HG03280 (cell line): Measurements from ENCODE around the gene EHF.
A peak's percentile ranks its signal among the peaks of the same experiment; 100 is the strongest.

Experiments
- ATAC-seq: cut with Tn5 transposase; IDR thresholded peaks from one replicate; pipeline ENCODE4 v1.9.1; 2021; ENCODE audit warnings: mild to moderate bottlenecking, moderate library complexity; ENCODE audit not compliant: unreplicated experiment

Gene EHF

GRCh38 chr11:34623463-34623862 lies 2.6 kb downstream of the EHF start:
- ATAC-seq: no peak

GRCh38 chr11:34624069-34624468 lies 3.2 kb downstream of the EHF start:
- ATAC-seq: peak; percentile 68

DNA sequence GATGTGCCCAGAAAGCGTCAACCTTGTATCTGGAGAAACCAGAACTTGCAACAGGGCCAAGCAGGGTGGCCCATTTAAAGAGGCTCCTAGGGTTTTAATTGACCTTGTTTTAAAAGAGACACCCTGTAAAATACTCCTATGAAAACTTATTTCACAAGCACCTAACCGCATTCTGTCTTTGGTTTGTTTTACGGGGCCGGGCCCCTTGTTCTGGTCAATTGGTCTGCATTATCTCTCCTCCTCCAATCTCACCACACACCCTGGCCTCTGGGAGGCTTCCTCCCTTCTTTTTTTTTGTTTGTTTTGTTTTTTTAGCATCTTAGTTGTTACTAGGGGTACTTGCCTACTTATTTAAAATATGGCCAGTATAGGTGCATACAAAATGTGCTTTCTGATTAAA lies 4.7 kb downstream of the EHF start:
- ATAC-seq: no peak

DNA sequence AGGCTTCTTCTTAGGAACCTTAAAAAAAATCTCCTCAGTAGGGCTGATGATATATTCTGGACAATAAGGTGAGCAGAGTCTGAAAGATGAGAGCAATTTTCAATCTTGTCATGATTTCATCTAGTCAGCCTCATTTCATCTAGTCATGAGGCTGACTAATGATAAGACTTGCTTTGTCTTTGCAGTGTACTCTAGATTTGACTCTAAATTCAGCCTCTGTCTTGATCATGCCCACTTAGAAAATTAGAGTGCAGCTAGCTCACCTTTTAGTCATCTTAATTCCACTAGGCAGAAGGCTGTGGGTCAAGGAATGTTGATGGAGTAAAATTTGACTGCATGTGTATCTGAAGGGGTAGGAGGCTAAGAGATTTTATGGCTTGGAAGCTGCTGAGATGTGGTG lies 5.5 kb downstream of the EHF start:
- ATAC-seq: no peak

DNA sequence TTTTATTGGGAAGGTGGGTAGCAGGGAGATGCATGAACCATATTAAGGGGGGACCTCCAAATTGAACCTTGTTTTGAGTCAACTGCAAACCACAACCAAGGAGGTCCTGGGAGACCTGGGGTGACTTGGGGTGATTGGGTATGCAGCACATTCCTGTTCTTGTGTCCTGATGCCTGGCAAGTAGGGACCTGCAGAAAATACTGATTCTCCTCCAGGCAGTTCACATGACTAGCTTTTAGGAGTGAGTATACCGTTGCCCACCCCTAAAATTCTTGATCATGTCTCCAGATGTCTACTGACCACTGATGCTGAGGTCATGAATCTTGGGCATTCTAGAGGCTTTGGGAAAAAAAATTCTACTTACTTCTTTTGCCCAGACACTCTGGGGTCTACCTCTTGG lies 6.3 kb downstream of the EHF start:
- ATAC-seq: no peak

DNA sequence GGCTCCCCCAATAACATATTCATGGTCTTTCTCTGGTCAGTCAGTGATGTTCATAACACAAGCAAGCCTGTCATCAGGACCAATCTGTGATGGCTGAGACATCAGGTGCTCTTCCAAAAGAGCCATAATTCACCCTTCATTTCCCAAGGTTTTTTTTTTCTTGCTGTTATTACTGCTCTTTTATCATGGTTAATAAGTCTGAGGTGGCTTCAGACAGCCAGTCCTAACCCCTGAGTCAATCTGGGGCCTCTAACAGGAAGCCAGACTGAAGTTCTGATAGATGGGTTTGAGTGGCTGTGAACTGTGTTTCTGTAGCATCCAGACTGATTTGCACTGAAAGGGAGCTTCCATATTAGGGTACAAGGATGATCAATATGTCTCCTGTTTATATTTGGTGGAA lies 8.8 kb downstream of the EHF start:
- no peak for ATAC-seq

GRCh38 chr11:34630544-34630943 lies 9.7 kb downstream of the EHF start:
- ATAC-seq: no peak

DNA sequence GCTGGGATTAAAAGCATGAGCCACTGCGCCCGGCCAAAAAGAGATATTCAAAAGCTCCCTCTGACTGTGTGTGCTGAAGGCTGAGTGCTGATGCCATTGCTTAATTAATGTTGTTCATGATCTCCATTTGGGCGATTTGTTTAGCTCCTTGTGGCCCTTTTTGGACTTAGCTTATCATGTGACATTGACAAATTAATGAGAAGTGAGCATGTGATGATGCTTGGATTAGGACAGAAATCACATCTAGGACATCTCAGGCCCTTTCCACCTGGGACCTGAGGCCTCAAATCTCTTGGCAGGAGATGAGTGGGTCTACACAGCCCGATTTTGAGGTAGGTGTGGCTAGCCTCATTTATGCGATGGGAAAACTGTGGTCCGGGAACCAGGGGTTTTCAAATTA lies 10.4 kb downstream of the EHF start:
- ATAC-seq: no peak

GRCh38 chr11:34631737-34632104 lies 10.8 kb downstream of the EHF start:
- ATAC-seq: no peak

DNA sequence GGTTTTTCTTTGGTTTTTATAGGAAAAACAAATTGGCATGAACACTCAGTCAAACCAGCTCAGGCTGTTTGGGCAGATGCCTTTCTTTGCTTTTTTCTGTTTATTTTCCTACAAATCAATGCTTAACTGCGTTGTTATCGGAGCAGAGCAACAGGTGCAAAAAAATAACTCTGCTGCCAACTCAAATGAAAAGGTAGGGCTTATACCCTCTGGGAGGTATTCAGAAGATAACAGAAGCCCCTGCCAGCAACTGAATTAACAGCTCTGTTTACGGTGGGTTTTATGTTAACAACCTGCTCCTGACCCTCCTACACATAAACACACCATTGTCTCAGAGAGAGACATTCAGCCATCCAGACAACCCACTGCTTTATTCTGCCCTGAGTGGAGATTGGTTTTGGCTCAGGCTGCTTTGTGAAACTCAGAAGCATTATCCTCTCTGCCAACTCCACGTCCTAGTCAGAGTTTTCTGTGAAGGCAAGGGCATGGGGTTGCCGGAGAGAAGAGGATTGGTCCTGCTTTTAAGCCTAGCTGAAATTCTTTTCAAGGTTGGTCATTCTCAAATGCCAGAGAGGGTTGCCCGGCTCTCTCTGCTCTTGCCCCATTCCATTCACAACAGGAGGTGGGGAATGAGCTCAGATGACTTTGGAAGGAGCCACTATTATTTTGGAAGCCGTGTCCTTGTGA lies 11.4 kb downstream of the EHF start:
- no peak for ATAC-seq

- no peak for ATAC-seq
Measured at GRCh38 chr11:34633640-34633989, 12.7 kb downstream of the EHF start.

- ATAC-seq: no peak
Measured at GRCh38 chr11:34633990-34634693, 13.2 kb downstream of the EHF start.

GRCh38 chr11:34634694-34635062 lies 13.8 kb downstream of the EHF start:
- ATAC-seq: no peak

DNA sequence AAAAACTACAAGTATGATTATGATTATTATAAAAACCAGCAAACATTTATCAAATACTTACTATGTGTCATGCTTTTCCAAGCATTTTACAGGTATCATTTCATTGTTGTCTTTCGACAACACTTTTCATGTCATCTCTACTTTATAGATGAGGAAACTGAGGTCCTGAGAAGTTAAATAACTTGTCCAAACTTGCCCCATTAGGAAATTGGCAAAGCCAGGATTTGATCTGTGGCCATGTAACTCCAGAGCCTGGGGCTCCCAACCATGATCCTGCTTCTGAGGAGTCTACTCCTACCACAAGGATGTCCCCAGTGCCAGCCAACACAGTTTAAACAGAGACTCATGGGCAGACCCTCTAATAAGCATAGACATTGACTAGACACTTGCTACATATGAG lies 15.2 kb downstream of the EHF start:
- ATAC-seq: no peak

- no peak for ATAC-seq
Measured at GRCh38 chr11:34637303-34637702, 16.4 kb downstream of the EHF start.

- ATAC-seq: no peak
Measured at GRCh38 chr11:34638897-34639296, 18.0 kb downstream of the EHF start.

DNA sequence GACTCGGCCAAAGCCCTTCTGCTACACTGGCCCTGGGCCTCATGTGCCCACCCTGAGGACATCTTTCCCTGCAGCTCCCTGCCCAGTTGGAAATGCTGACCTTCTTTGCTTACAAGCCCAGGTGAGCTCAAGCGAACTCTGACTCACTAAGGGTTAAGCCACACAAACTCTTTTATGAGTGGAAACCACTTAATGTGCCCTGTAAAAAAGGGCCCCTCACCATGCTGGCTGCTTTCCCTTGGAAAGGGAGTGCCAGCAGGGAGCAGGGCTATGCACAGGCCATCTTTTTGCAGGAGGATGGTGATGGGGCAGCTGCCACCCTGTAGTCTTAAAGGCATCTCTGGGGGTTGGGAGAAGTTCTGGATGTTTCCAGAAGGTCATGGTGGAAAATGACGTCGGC lies 18.7 kb downstream of the EHF start:
- no peak for ATAC-seq

GRCh38 chr11:34640050-34640923 lies 19.4 kb downstream of the EHF start:
- no peak for ATAC-seq

DNA sequence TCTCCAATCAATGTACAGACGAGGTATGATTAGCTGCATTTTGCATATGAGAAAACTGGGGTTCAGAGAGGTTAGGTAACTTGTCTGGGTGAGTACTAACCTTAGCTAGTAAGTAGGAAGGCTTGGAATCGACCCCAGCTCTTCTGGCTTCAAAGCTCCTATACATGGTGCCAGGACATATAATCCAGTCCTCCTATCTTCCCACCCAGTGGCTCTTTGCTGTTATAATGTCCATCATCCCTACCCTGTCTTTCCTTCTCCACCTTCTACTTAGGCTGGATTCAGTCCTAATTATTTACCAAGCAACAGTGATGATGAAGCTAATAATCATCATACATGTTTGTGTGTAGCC lies 20.0 kb downstream of the EHF start:
- no peak for ATAC-seq

GRCh38 chr11:34641456-34641855 lies 20.6 kb downstream of the EHF start:
- no peak for ATAC-seq

GRCh38 chr11:34642001-34642554 lies 21.2 kb downstream of the EHF start:
- no peak for ATAC-seq

GRCh38 chr11:34642873-34643272 lies 22.0 kb downstream of the EHF start:
- no peak for ATAC-seq
